Inferior parietal cortex (tissue), 1 donor: ENCODE data around the gene NKAIN2.
"Not testable (repeated sequence)": the region's sequence is repeated elsewhere in the genome, so short reads cannot be mapped to it uniquely, and the experiment has no call there.

ENCODE experiments used
- DNase-seq: peaks from one replicate; pipeline ENCODE4 v3.0.0-alpha.2; 2016; ENCODE audit errors: extremely low spot score

NKAIN2 gene

GRCh38 chr6:124494956-124495664 lies 691.4 kb downstream of the NKAIN2 start:
- DNase-seq = no peak

GRCh38 chr6:124495665-124496190 lies 692.1 kb downstream of the NKAIN2 start:
- no peak for DNase-seq

GRCh38 chr6:124496334-124496733 lies 692.7 kb downstream of the NKAIN2 start:
- DNase-seq = no peak

GRCh38 chr6:124512431-124512830 lies 708.8 kb downstream of the NKAIN2 start:
- DNase-seq = no peak

- no peak for DNase-seq
These were observed 713.7 kb downstream of the NKAIN2 start for GRCh38 chr6:124517339-124517738.

- no peak for DNase-seq
These were observed 716.8 kb downstream of the NKAIN2 start for GRCh38 chr6:124520514-124520913.

GRCh38 chr6:124522335-124522734 lies 718.7 kb downstream of the NKAIN2 start:
- no peak for DNase-seq

- DNase-seq = no peak
These were observed 721.0 kb downstream of the NKAIN2 start for GRCh38 chr6:124524491-124525200.

- DNase-seq = no peak
These were observed 727.3 kb downstream of the NKAIN2 start for GRCh38 chr6:124530926-124531325.

- no peak for DNase-seq
These were observed 731.6 kb downstream of the NKAIN2 start for GRCh38 chr6:124535299-124535698.

- DNase-seq = no peak
These were observed 732.1 kb downstream of the NKAIN2 start for GRCh38 chr6:124535746-124536145.

GRCh38 chr6:124536157-124536841 lies 732.6 kb downstream of the NKAIN2 start:
- DNase-seq = no peak

- DNase-seq = no peak
These were observed 733.2 kb downstream of the NKAIN2 start for GRCh38 chr6:124536842-124537191.

- no peak for DNase-seq
These were observed 735.4 kb downstream of the NKAIN2 start for GRCh38 chr6:124539096-124539495.

GRCh38 chr6:124541573-124541972 lies 737.9 kb downstream of the NKAIN2 start:
- DNase-seq = no peak

- no peak for DNase-seq
These were observed 742.9 kb downstream of the NKAIN2 start for GRCh38 chr6:124546601-124547000.

- DNase-seq = no peak
These were observed 748.1 kb downstream of the NKAIN2 start for GRCh38 chr6:124551711-124552233.

- DNase-seq = no peak
These were observed 754.2 kb downstream of the NKAIN2 start for GRCh38 chr6:124557873-124558272.

- DNase-seq = not testable (repeated sequence)
These were observed 756.4 kb downstream of the NKAIN2 start for GRCh38 chr6:124560078-124560477.

GRCh38 chr6:124560873-124561567 lies 757.4 kb downstream of the NKAIN2 start:
- no peak for DNase-seq

GRCh38 chr6:124561635-124562130 lies 758.0 kb downstream of the NKAIN2 start:
- DNase-seq = no peak

GRCh38 chr6:124564125-124564524 lies 760.5 kb downstream of the NKAIN2 start:
- not testable (repeated sequence) for DNase-seq
